VCaP (cell line): ENCODE measurements around the gene SYT2.
"Not testable (repeated sequence)": the region's sequence is repeated elsewhere in the genome, so short reads cannot be mapped to it uniquely, and the experiment has no call there.

Experiments used
- H3K27ac ChIP-seq: fragments of 450-650 bp; 2 replicates; pipeline ENCODE4 v1.5.1; 2017
- CTCF ChIP-seq: fragments of 450-650 bp; conservative IDR thresholded peaks from 2 replicates; pipeline ENCODE4 v1.5.1; 2017; ENCODE audit warnings: mild to moderate bottlenecking, moderate library complexity

Gene SYT2

GRCh38 chr1:202564958-202565495, 145.2 kb downstream of the SYT2 start:
- peak overlapping the region; percentile 97 for H3K27ac ChIP-seq
- no peak for TF ChIP-seq CTCF

GRCh38 chr1:202563818-202564217, 146.4 kb downstream of the SYT2 start:
- TF ChIP-seq CTCF: no peak
- H3K27ac ChIP-seq: peak overlapping the region; percentile 23; the same call in 1 of the 2 replicates

GRCh38 chr1:202562444-202563060, 147.7 kb downstream of the SYT2 start:
- H3K27ac ChIP-seq: no peak overlapping the region
- no peak; the same call in 1 of the 2 replicates for TF ChIP-seq CTCF

- H3K27ac ChIP-seq: no peak overlapping the region
- no peak; the same call in 1 of the 2 replicates for TF ChIP-seq CTCF
These were observed 148.4 kb downstream of the SYT2 start for GRCh38 chr1:202561726-202562443.

- no peak overlapping the region for H3K27ac ChIP-seq
- no peak for TF ChIP-seq CTCF
These were observed 149.0 kb downstream of the SYT2 start for GRCh38 chr1:202561240-202561639.

DNA sequence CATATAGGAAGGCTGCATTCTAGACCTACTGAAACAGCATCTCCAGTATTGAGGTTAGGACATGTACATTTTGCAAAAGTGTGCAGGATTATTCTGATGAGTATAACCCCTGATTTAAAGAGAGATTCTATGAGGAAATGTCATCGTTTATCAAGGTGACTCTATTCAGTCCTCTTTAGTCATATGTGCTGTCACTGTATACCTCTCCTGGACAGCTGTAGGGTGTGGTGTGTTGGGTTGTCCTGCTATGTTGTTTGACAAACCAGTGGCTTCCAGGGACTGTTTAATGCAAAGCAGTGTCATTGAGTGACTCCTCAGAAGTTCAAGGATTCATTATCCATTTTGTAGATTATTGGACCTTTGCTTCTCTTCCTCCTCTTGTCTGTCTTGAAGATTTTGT, 152.6 kb downstream of the SYT2 start:
- not testable (repeated sequence) for H3K27ac ChIP-seq

DNA sequence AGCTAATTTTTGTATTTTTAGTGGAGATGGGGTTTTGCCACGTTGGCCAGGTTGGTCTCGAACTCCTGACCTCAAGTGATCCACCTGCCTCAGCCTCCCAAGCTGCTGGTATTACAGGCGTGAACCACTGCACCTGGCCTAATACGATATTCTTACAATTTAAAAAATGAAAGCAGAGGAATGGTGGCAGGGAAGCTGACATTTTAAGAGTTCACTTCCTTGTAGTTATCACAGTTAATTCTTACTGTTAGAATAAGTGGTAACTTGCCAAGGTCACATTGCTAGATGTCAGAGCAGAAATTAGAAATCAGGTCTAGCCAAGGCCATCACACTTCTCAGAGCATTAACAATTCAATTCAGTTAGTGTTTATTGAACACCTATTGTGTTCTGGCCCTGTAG, 154.2 kb downstream of the SYT2 start:
- not testable (repeated sequence) for H3K27ac ChIP-seq

DNA sequence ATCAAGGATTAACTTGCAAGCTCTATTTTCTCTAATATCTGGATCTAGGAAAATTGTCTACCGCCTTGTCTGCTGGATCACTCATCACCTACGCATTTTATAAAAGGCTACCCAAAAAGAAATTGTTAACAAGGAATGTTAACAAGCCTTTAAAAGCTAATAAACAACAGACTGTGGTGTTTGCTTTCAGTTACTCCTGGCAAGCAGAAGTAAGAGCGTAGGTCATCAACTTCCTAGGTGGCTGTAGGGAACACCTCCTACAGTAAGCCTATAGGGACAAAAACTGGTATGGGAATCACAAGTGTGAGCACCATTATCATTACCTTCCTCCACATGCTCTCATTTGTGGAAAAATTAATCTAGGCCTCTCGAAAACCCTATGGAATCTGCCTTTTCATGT, 155.6 kb downstream of the SYT2 start:
- H3K27ac ChIP-seq: peak overlapping the region; percentile 85

DNA sequence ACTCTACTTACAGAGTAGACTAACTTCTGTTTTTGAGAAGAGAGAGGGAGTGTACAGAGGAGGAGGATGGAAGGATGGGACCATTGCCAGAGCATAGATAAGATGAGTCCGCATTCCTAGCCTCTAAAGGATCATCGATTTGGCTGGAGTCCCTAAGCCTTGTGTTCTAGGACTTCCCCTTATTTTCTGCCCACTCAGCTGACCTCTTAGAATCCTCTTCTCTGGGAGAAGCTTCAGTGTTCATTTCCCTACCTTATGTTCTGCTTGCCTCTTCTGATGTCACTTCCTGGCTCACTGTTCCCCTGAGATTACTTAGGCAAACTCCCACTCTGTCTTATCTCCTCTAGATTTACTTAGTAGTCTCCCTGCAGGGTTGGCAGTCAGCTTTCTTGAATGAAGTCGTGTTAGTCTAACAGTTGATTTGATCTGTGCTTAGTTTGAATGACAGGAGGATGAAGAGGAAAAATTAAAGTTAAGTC, 156.7 kb downstream of the SYT2 start:
- peak overlapping the region; percentile 85 for H3K27ac ChIP-seq
- no peak for TF ChIP-seq CTCF

DNA sequence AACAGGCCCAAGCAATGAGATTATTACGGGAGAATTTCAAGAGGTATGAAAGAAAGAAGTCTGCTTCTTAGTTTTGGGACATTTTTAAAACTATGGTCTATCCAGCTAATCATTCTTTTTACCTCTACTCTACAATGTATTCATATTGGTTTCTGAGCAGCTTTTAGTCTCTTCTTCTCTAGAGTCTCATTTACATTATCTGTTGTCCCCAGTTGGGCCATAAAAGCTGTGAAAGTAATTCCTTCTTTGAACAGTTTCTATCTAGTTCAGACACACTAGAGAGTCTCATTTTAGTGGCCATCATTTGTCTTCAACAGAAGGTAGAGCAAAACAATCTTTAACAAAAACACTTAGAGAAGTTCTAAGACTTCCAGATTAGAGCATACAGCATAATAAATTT, 157.2 kb downstream of the SYT2 start:
- peak overlapping the region; percentile 85 for H3K27ac ChIP-seq

DNA sequence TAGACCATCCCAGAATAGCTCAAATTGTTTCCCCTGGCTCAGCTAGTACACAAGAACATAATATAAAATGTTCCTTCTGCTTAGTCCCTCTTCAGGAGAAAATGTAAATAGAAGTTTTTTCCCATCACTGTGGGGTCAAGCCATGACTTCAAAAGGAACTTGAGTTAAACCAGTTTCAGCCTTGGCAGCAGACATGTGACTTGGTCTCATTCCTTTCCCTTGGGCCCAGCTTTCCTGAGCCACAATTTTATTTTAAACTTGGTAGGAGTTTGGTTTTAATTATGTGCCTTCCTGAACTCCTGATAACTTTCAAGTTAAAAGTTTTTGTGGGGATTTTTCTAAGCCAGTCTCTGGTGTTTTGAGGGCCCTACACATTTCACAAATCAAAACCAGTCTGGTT, 157.6 kb downstream of the SYT2 start:
- peak overlapping the region; percentile 85 for H3K27ac ChIP-seq
